Measurements from ENCODE around the gene ZBED4.
A peak's percentile ranks its signal among the peaks of the same experiment; 100 is the strongest.

Gene ZBED4

GRCh38 chr22:49925525-49926128 is 72.0 kb downstream of the ZBED4 start:
- DNase-seq = no peak

GRCh38 chr22:49926916-49927315 is 73.3 kb downstream of the ZBED4 start:
- no peak for DNase-seq

- DNase-seq = no peak
Observed at GRCh38 chr22:49927483-49928184, 74.0 kb downstream of the ZBED4 start.

- no peak for DNase-seq
Observed at GRCh38 chr22:49928185-49928495, 74.5 kb downstream of the ZBED4 start.

GRCh38 chr22:49928555-49929210 is 75.0 kb downstream of the ZBED4 start:
- DNase-seq = no peak

GRCh38 chr22:49929211-49929979 is 75.8 kb downstream of the ZBED4 start:
- DNase-seq = no peak

GRCh38 chr22:49929994-49930575 is 76.4 kb downstream of the ZBED4 start:
- no peak for DNase-seq

- peak in 1 of 2 experiments; percentile 10 for DNase-seq
Observed at GRCh38 chr22:49930596-49931412, 77.2 kb downstream of the ZBED4 start.

GRCh38 chr22:49933236-49934159 is 79.9 kb downstream of the ZBED4 start:
- no peak for DNase-seq

- no peak for DNase-seq
Observed at GRCh38 chr22:49934160-49934890, 80.7 kb downstream of the ZBED4 start.

GRCh38 chr22:49934891-49935557 is 81.4 kb downstream of the ZBED4 start:
- DNase-seq = no peak

- no peak for DNase-seq
Observed at GRCh38 chr22:49935561-49935960, 81.9 kb downstream of the ZBED4 start.

GRCh38 chr22:49936018-49936972 is 82.7 kb downstream of the ZBED4 start:
- peak in 1 of 2 experiments; percentile 10 for DNase-seq

- DNase-seq = no peak
Observed at GRCh38 chr22:49936973-49937757, 83.5 kb downstream of the ZBED4 start.

- DNase-seq = no peak
Observed at GRCh38 chr22:49937758-49938564, 84.3 kb downstream of the ZBED4 start.

GRCh38 chr22:49938565-49939136 is 85.0 kb downstream of the ZBED4 start:
- DNase-seq = no peak
